ENCODE results near the gene POLR1H.
A peak's percentile ranks its signal among the peaks of the same experiment; 100 is the strongest.
"Not testable (repeated sequence)": the region's sequence is repeated elsewhere in the genome, so short reads cannot be mapped to it uniquely, and the experiment has no call there.

The POLR1H gene

GRCh38 chr6:30061092-30061857, at the start of gene POLR1H:
TSS of gene POLR1H (plus strand) at chr6:30061265. CDS start at chr6:30061525, 260 bp downstream.
- DNase-seq (ENCODE audit: low spot score) = peak; percentile 92

GRCh38 chr6:30013291-30013922, 47.7 kb upstream of the POLR1H start:
- peak; percentile 22 for DNase-seq (ENCODE audit: low spot score)

GRCh38 chr6:30019819-30020218, 41.2 kb upstream of the POLR1H start:
- DNase-seq (ENCODE audit: low spot score) = no peak

- DNase-seq (ENCODE audit: low spot score) = no peak
These were observed 40.4 kb upstream of the POLR1H start for GRCh38 chr6:30020626-30021025.

GRCh38 chr6:30022189-30022588, 38.9 kb upstream of the POLR1H start:
- no peak for DNase-seq (ENCODE audit: low spot score)

GRCh38 chr6:30022712-30023111, 38.4 kb upstream of the POLR1H start:
- not testable (repeated sequence) for DNase-seq (ENCODE audit: low spot score)

GRCh38 chr6:30025186-30025585, 35.9 kb upstream of the POLR1H start:
- no peak for DNase-seq (ENCODE audit: low spot score)

GRCh38 chr6:30029588-30029987, 31.5 kb upstream of the POLR1H start:
- no peak for DNase-seq (ENCODE audit: low spot score)

GRCh38 chr6:30031381-30031780, 29.7 kb upstream of the POLR1H start:
- DNase-seq (ENCODE audit: low spot score) = no peak

GRCh38 chr6:30033440-30033839, 27.6 kb upstream of the POLR1H start:
- not testable (repeated sequence) for DNase-seq (ENCODE audit: low spot score)

GRCh38 chr6:30035784-30036183, 25.3 kb upstream of the POLR1H start:
- DNase-seq (ENCODE audit: low spot score) = no peak

- DNase-seq (ENCODE audit: low spot score) = peak; percentile 21
These were observed 23.8 kb upstream of the POLR1H start for GRCh38 chr6:30037182-30037788.

- DNase-seq (ENCODE audit: low spot score) = no peak
These were observed 19.8 kb upstream of the POLR1H start for GRCh38 chr6:30041221-30041620.

- DNase-seq (ENCODE audit: low spot score) = no peak
These were observed 19.2 kb upstream of the POLR1H start for GRCh38 chr6:30041821-30042220.

- no peak for DNase-seq (ENCODE audit: low spot score)
These were observed 18.6 kb upstream of the POLR1H start for GRCh38 chr6:30042476-30042875.

- DNase-seq (ENCODE audit: low spot score) = no peak
These were observed 18.2 kb upstream of the POLR1H start for GRCh38 chr6:30042914-30043313.

GRCh38 chr6:30043744-30044143, 17.3 kb upstream of the POLR1H start:
- DNase-seq (ENCODE audit: low spot score) = no peak

- DNase-seq (ENCODE audit: low spot score) = peak; percentile 60
These were observed 16.4 kb upstream of the POLR1H start for GRCh38 chr6:30044630-30045029.

- no peak for DNase-seq (ENCODE audit: low spot score)
These were observed 13.8 kb upstream of the POLR1H start for GRCh38 chr6:30047220-30047619.

GRCh38 chr6:30053682-30054081, 7.4 kb upstream of the POLR1H start:
- DNase-seq (ENCODE audit: low spot score) = no peak

GRCh38 chr6:30055513-30055912, 5.6 kb upstream of the POLR1H start:
- no peak for DNase-seq (ENCODE audit: low spot score)

GRCh38 chr6:30060606-30061091, 416 bp upstream of the POLR1H start:
- no peak for DNase-seq (ENCODE audit: low spot score)

GRCh38 chr6:30061858-30062458, 893 bp downstream of the POLR1H start:
- no peak for DNase-seq (ENCODE audit: low spot score)
